Daoy (cell line): ENCODE data around the gene TUBB4B. TPM values are rescaled to one million over a fixed set of nuclear protein-coding genes. Genes with fewer than 3 reads are reported as not detected.
A peak's percentile ranks its signal among the peaks of the same experiment; 100 is the strongest.

Experiments
- DNase-seq: peaks from one replicate; pipeline ENCODE4 v3.0.0-alpha.2; 2015; ENCODE audit warnings: low read depth
- total RNA-seq: library from RNA; depleted of rRNA; stranded (reverse); fragments of >200 nt; shearing (Covaris generic); gene quantifications from 2 replicates; pipeline ENCODE4 v1.2.3, GENCODE V29; 2014

Gene TUBB4B
- total RNA-seq, 1 experiment from 2014 or later, result 294 TPM

GRCh38 chr9:137270929-137271695 is 30.0 kb downstream of the TUBB4B start:
- DNase-seq, result no peak

GRCh38 chr9:137271696-137272076 is 30.6 kb downstream of the TUBB4B start:
- DNase-seq, result no peak

GRCh38 chr9:137272241-137273094 is 31.4 kb downstream of the TUBB4B start:
- no peak for DNase-seq

- DNase-seq, result no peak
Observed at GRCh38 chr9:137273095-137273490, 32.0 kb downstream of the TUBB4B start.

- no peak for DNase-seq
Observed at GRCh38 chr9:137273611-137274320, 32.7 kb downstream of the TUBB4B start.

GRCh38 chr9:137275203-137275587 is 34.1 kb downstream of the TUBB4B start:
- no peak for DNase-seq

GRCh38 chr9:137275588-137276472 is 34.7 kb downstream of the TUBB4B start:
- peak; percentile 16 for DNase-seq

- peak; percentile 59 for DNase-seq
Observed at GRCh38 chr9:137276473-137277328, 35.6 kb downstream of the TUBB4B start.

GRCh38 chr9:137277329-137278041 is 36.4 kb downstream of the TUBB4B start, which contains the start of gene TOR4A:
Gene TOR4A, plus strand, starts transcription at chr9:137277726. Its CDS starts 964 bp downstream, at chr9:137278690.
- DNase-seq, result peak; percentile 94

GRCh38 chr9:137278061-137278701 is 37.1 kb downstream of the TUBB4B start:
- no peak for DNase-seq

GRCh38 chr9:137278721-137279711 is 37.9 kb downstream of the TUBB4B start:
- DNase-seq, result no peak

- no peak for DNase-seq
Observed at GRCh38 chr9:137279741-137280473, 38.8 kb downstream of the TUBB4B start.

GRCh38 chr9:137280474-137281344 is 39.6 kb downstream of the TUBB4B start:
- DNase-seq, result peak; percentile 45

GRCh38 chr9:137281345-137282116 is 40.4 kb downstream of the TUBB4B start:
- no peak for DNase-seq

GRCh38 chr9:137286975-137287383 is 45.9 kb downstream of the TUBB4B start:
- peak; percentile 83 for DNase-seq
